GM19452 (cell line): Measurements from ENCODE around the gene LAIR2.
"Not testable (repeated sequence)": the region's sequence is repeated elsewhere in the genome, so short reads cannot be mapped to it uniquely, and the experiment has no call there.

Experiments
- ATAC-seq: cut with Tn5 transposase; IDR thresholded peaks from one replicate; pipeline ENCODE4 v1.9.1; 2021; ENCODE audit not compliant: unreplicated experiment

LAIR2 gene

GRCh38 chr19:54464044-54464629 is 38.5 kb upstream of the LAIR2 start:
- peak; percentile 46 for ATAC-seq

- peak; percentile 43 for ATAC-seq
Measured at GRCh38 chr19:54464630-54465425, 37.8 kb upstream of the LAIR2 start.

GRCh38 chr19:54465426-54466109 is 37.1 kb upstream of the LAIR2 start:
- ATAC-seq: no peak

GRCh38 chr19:54466110-54466480 is 36.5 kb upstream of the LAIR2 start:
- not testable (repeated sequence) for ATAC-seq

- no peak for ATAC-seq
Measured at GRCh38 chr19:54469496-54469934, 33.1 kb upstream of the LAIR2 start.

- ATAC-seq: no peak
Measured at GRCh38 chr19:54470276-54470887, 32.2 kb upstream of the LAIR2 start.

- ATAC-seq: no peak
Measured at GRCh38 chr19:54470991-54471782, 31.4 kb upstream of the LAIR2 start.

- ATAC-seq: no peak
Measured at GRCh38 chr19:54473071-54473891, 29.4 kb upstream of the LAIR2 start, which contains the start of gene CDC42EP5. Gene CDC42EP5 (minus strand): TSS chr19:54473296. CDS start chr19:54465547, 7,749 bp downstream.

- ATAC-seq: no peak
Measured at GRCh38 chr19:54473892-54474372, 28.7 kb upstream of the LAIR2 start.

- no peak for ATAC-seq
Measured at GRCh38 chr19:54475706-54476105, 26.9 kb upstream of the LAIR2 start.

GRCh38 chr19:54477650-54478049 is 25.0 kb upstream of the LAIR2 start:
- ATAC-seq: no peak

- ATAC-seq: no peak
Measured at GRCh38 chr19:54478677-54479266, 23.9 kb upstream of the LAIR2 start.

- ATAC-seq: no peak
Measured at GRCh38 chr19:54480051-54480450, 22.6 kb upstream of the LAIR2 start.

GRCh38 chr19:54481326-54481930 is 21.2 kb upstream of the LAIR2 start:
- no peak for ATAC-seq

- ATAC-seq: no peak
Measured at GRCh38 chr19:54482889-54483288, 19.7 kb upstream of the LAIR2 start.

GRCh38 chr19:54484451-54484850 is 18.2 kb upstream of the LAIR2 start:
- no peak for ATAC-seq

- no peak for ATAC-seq
Measured at GRCh38 chr19:54485851-54486250, 16.8 kb upstream of the LAIR2 start.

GRCh38 chr19:54489341-54489740 is 13.3 kb upstream of the LAIR2 start:
- no peak for ATAC-seq

- no peak for ATAC-seq
Measured at GRCh38 chr19:54489766-54490165, 12.9 kb upstream of the LAIR2 start.
